GM12865 (cell line): Measurements from ENCODE around the gene MARCHF9.
"Not testable (repeated sequence)": the region's sequence is repeated elsewhere in the genome, so short reads cannot be mapped to it uniquely, and the experiment has no call there.

Experiments
- DNase-seq: peaks from one replicate; pipeline ENCODE4 v3.0.0; 2010; ENCODE audit warnings: low read depth
- H3K4me3 ChIP-seq: 2 replicates; pipeline ENCODE4 v1.5.1; 2011; ENCODE audit warnings: mild to moderate bottlenecking, low read depth, low read length, control low read depth
- CTCF ChIP-seq: IDR thresholded peaks from 2 replicates; pipeline ENCODE4 v1.5.1; 2011; ENCODE audit warnings: low read length, control low read depth, low read depth, inconsistent platforms; ENCODE audit not compliant: insufficient read depth; ENCODE audit errors: missing control alignments

The MARCHF9 gene

DNA sequence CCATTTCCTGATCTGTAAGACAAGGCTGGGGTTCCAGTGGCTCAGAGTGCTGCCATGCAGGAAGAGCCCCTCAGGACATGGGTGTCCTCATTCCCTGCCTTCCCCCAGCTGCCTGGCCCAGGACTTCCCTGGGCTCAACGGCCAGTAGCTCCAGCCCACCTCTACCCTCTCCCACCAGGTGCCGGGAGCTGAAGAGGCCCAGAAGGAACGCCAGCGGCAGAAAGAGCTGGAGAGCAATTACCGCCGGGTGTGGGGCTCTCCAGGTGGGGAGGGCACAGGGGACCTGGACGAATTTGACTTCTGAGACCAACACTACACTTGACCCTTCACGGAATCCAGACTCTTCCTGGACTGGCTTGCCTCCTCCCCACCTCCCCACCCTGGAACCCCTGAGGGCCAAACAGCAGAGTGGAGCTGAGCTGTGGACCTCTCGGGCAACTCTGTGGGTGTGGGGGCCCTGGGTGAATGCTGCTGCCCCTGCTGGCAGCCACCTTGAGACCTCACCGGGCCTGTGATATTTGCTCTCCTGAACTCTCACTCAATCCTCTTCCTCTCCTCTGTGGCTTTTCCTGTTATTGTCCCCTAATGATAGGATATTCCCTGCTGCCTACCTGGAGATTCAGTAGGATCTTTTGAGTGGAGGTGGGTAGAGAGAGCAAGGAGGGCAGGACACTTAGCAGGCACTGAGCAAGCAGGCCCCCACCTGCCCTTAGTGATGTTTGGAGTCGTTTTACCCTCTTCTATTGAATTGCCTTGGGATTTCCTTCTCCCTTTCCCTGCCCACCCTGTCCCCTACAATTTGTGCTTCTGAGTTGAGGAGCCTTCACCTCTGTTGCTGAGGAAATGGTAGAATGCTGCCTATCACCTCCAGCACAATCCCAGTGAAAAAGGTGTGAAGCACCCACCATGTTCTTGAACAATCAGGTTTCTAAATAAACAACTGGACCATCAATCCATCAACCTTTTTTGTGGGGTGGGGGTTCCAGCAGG lies 34.0 kb upstream of the MARCHF9 start:
- no peak for DNase-seq
- H3K4me3 ChIP-seq = no peak overlapping the region
- no peak for TF ChIP-seq CTCF

DNA sequence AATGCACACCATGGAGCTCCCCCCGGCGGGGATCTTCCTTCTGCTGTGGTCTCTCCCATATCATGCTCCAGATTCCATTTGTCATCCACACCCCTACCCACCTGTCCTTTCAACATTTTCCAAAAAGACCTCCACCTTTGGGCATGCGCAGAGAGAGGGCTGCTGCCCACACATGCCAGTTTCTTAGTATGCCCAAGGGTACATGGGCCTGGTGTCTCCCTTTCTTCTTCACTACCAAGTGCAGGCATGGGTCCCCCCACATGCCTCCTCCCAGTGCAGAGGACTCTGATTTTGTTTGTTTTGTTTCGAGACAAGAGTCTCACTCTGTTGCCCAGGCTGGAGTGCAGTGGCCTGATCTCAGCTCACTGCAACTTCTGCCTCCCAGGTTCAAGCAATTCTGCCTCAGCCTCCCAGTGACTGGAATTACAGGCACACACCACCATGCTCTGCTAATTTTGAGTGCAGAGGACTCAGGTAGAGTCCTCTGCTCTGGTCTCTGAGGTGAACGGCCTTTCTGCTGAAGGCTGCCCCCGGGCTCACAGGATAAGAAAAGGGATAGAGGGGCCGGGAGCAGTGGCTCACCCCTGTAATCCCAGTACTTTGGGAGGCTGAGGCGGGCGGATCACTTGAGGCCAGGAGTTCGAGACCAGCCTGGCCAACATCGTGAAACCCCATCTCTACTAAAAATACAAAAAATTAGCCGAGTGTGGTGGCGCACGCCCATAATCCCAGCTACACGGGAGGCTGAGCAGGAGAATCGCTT lies 32.9 kb upstream of the MARCHF9 start:
- not testable (repeated sequence) for DNase-seq

GRCh38 chr12:57722716-57723629 lies 31.9 kb upstream of the MARCHF9 start:
- DNase-seq = no peak
- H3K4me3 ChIP-seq = no peak overlapping the region
- TF ChIP-seq CTCF = no peak

More for the DNA sequence above, 32.9 kb upstream of the MARCHF9 start:
- not testable (repeated sequence) for H3K4me3 ChIP-seq

DNA sequence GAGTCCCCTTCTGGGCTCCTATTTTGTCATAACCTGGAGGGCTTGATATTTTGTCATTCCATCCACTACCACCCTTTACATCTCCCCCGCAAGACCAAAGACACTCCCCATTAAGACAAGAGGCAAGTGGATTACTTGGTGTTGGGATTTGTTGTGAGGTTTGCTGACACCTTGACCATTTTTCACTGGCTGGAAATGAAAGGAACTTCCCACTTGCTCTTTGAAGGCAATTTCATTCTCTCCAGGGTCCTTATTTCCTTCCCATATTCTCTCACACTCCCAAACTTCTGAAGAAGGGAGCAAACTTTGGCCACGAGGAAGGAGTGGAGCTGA lies 31.3 kb upstream of the MARCHF9 start:
- no peak for DNase-seq
- H3K4me3 ChIP-seq = no peak overlapping the region
- TF ChIP-seq CTCF = no peak

GRCh38 chr12:57724003-57724935 lies 30.6 kb upstream of the MARCHF9 start:
- TF ChIP-seq CTCF = no peak
- no peak for DNase-seq
- no peak overlapping the region for H3K4me3 ChIP-seq

DNA sequence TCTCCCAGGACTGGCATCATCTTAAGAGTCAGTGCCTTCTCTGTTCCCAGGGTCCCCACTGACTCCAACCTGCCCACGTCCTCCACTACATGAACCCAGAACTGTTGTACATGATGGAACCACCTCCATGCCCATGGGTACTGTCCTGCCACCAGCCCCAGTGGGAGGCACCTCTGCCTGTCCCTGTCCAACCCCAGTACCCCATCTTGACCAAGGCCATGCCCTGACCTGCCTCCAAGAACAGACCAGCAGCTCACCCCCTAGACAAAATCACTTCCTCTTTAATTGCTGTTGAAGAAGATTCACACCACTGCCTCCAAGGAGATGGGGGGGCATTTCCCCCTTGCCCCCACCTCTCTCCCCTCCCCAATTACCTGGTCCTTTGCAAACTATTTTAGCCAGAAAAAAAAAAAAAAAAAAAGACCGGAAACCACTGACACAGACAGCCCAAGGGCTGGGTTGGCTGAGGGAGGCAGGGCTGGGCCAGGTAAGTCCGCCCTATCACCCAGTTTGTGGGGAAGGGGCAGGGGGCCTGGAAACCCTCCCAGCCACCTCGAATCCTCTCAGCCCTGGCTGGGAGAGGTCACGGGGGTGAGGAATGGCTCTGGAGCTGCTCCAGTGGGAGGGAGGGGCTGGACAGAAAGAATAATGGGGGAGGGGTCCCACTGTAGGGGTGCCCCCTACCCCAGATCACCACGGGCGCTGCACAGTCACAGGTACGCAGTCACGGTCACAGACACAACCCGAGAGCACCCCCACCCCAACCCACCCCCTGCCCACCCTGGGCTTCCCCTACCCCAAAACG lies 29.8 kb upstream of the MARCHF9 start:
- no peak for TF ChIP-seq CTCF
- no peak overlapping the region for H3K4me3 ChIP-seq
- DNase-seq = no peak
